ENCODE results near the gene SCN9A. TPM values are rescaled to one million over a fixed set of nuclear protein-coding genes. Genes with fewer than 3 reads are reported as not detected.
"Not testable (repeated sequence)": the region's sequence is repeated elsewhere in the genome, so short reads cannot be mapped to it uniquely, and the experiment has no call there.

SCN9A gene
- total and polyA plus RNA-seq, 2 of the 8 experiments (the other 6 are each of a cell fraction or from before 2014, with no cell fraction given), result 1.6 to 6.2 TPM

DNA sequence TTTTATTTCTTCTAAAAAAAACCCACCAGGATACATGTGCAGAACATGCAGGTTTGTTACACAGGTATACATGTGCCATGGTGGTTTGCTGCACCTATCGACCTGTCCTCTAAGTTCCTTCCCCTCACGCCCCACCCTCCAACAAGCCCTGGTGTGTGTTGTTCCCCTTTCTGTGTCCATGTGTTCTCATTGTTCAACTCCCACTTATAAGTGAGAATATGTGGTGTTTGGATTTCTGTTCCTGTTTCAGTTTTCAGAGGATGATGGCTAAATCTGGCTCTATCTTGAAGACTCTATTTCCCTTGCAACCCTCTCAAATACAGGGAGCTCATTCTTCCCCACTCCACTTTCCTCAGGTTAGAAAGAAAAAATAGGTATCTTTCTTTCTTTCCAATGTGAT is 32.0 kb upstream of the SCN9A start:
- not testable (repeated sequence) for FAIRE-seq; H3K4me1 ChIP-seq (replicated peaks in 1 of 4; ENCODE audit: control insufficient read depth in 3 of 4, insufficient read depth in 4 of 4, low read length in 3 of 4); H3K79me1 ChIP-seq (ENCODE audit: low read depth, low read length); H3K14ac ChIP-seq (ENCODE audit: insufficient read length); H3K27ac ChIP-seq (ENCODE audit: low read depth, low read length); H3K4me2 ChIP-seq (ENCODE audit: insufficient read depth in 1 of 2, low read depth in 2 of 2, low read length in 2 of 2); H2BK12ac ChIP-seq (ENCODE audit: low read depth, low read length); H3K4ac ChIP-seq (replicated peaks; ENCODE audit: insufficient read length, low read depth, low read length); H3K23ac ChIP-seq (ENCODE audit: insufficient read length); H3K18ac ChIP-seq (ENCODE audit: extremely low read depth, low read length); H4K91ac ChIP-seq (replicated peaks; ENCODE audit: insufficient read length, low read length); H4K8ac ChIP-seq (ENCODE audit: extremely low read depth, insufficient read depth, low read length); H3K9me3 ChIP-seq (ENCODE audit: insufficient read depth in 2 of 2, low read depth in 1 of 2, low read length in 1 of 2); H2AK5ac ChIP-seq (ENCODE audit: low read depth, low read length); H3K23me2 ChIP-seq (ENCODE audit: low read depth, low read length); H3K56ac ChIP-seq (replicated peaks; ENCODE audit: insufficient read length, low read depth, low read length); H2BK120ac ChIP-seq (replicated peaks; ENCODE audit: low read depth, low read length); H2BK20ac ChIP-seq (ENCODE audit: low read length); H4K5ac ChIP-seq (ENCODE audit: insufficient read length, low read depth, low read length); H3K27me3 ChIP-seq (replicated peaks in 1 of 4; ENCODE audit: control insufficient read depth in 3 of 4, extremely low read depth in 1 of 4, insufficient read depth in 3 of 4, low read length in 3 of 4); H3K9ac ChIP-seq (replicated peaks in 1 of 4; ENCODE audit: extremely low read depth in 1 of 4, low read depth in 3 of 4, low read length in 3 of 4); H2AFZ ChIP-seq (ENCODE audit: low read length); H2BK5ac ChIP-seq (ENCODE audit: low read depth, low read length); DNase-seq (ENCODE audit: low read depth in 1 of 2, low spot score in 2 of 2); H3K79me2 ChIP-seq (ENCODE audit: control insufficient read depth in 1 of 2, insufficient read depth in 2 of 2, low read length in 2 of 2); H4K20me1 ChIP-seq (replicated peaks in 1 of 2; ENCODE audit: control insufficient read depth in 1 of 2, insufficient read depth in 2 of 2, low read length in 2 of 2); H3K4me3 ChIP-seq (ENCODE audit: extremely low read depth in 1 of 4, insufficient read depth in 2 of 4, low read depth in 3 of 4, low read length in 4 of 4); H2BK15ac ChIP-seq (ENCODE audit: low read length); H3K36me3 ChIP-seq (ENCODE audit: control insufficient read depth in 2 of 4, insufficient read depth in 4 of 4, low read length in 3 of 4)
- WGBS, 2 experiments (ENCODE audit: extremely low coverage in 1 of 2, insufficient coverage in 1 of 2, insufficient read length in 1 of 2, insufficient replicate concordance in 2 of 2, low coverage in 1 of 2, low lambda C conversion rate in 2 of 2, missing lambda C conversion rate in 1 of 2), result 96% methylated on average over 2 of the region's 2 CpGs; no CpG with 5 or more reads in 1 of the 2 experiments
- CTCF ChIA-PET (ENCODE audit: partially characterized antibody), result interaction anchor here (0.6 to 1.2 kb wide), 3 partner anchors 10 to 487 kb away, joined by 3 to 4 read pairs (median 3); no protein-coding TSS in a partner anchor
- POLR2A ChIA-PET (ENCODE audit: partially characterized antibody), result interaction anchor here (0.9 kb wide), 1 partner anchor 18 kb away, joined by 3 read pairs; no protein-coding TSS in a partner anchor

Data from H1 (cell line).